Astrocyte of the cerebellum (primary cell): ENCODE results near the gene TMEM158.
A peak's percentile ranks its signal among the peaks of the same experiment; 100 is the strongest.

ENCODE experiments used
- DNase-seq: peaks from one replicate; pipeline ENCODE4 v3.0.0-alpha.2; 2011; ENCODE audit warnings: low read depth
- H3K4me3 ChIP-seq: 2 replicates; pipeline ENCODE4 v1.5.1; 2011; ENCODE audit warnings: mild to moderate bottlenecking, low read depth, low read length, moderate library complexity
- CTCF ChIP-seq: IDR thresholded peaks from 2 replicates; pipeline ENCODE4 v1.5.1; 2012; ENCODE audit warnings: low read length, low read depth, moderate library complexity, mild to moderate bottlenecking; ENCODE audit errors: missing control alignments
- in situ Hi-C: cut with HindIII; loops from 2 replicates; pipeline ENCODE4 v1.10.0; 2017; ENCODE audit warnings: low sequenced_read_pairs

The TMEM158 gene

GRCh38 chr3:45226206-45226915 is at the start of gene TMEM158:
Gene TMEM158 (minus strand): TSS chr3:45226287. CDS start chr3:45226027, 260 bp downstream.
- in situ Hi-C loops = no loop called here
- DNase-seq = no peak

GRCh38 chr3:45275006-45275704 is 49.1 kb upstream of the TMEM158 start:
- in situ Hi-C loops = no loop called here
- TF ChIP-seq CTCF = no peak
- H3K4me3 ChIP-seq = no peak overlapping the region
- no peak for DNase-seq

More at GRCh38 chr3:45226206-45226915, at the start of gene TMEM158:
- H3K4me3 ChIP-seq = peak within 1 kb of the TSS; percentile 46
- TF ChIP-seq CTCF = no peak

GRCh38 chr3:45273681-45274515 is 47.8 kb upstream of the TMEM158 start:
- in situ Hi-C loops = no loop called here
- no peak overlapping the region for H3K4me3 ChIP-seq
- no peak for TF ChIP-seq CTCF
- DNase-seq = no peak

- TF ChIP-seq CTCF = no peak
- in situ Hi-C loops = no loop called here
- no peak overlapping the region for H3K4me3 ChIP-seq
- no peak for DNase-seq
Observed at GRCh38 chr3:45272828-45273470, 46.9 kb upstream of the TMEM158 start.

- no peak for DNase-seq
- no peak for TF ChIP-seq CTCF
- no peak overlapping the region for H3K4me3 ChIP-seq
- in situ Hi-C loops = no loop called here
Observed at GRCh38 chr3:45272032-45272810, 46.1 kb upstream of the TMEM158 start.
